Urinary bladder (tissue), 4 donors: ENCODE measurements around the gene IRF2BP2. TPM values are rescaled to one million over a fixed set of nuclear protein-coding genes. Genes with fewer than 3 reads are reported as not detected.

Source experiments
- DNase-seq: peaks from one replicate; pipeline ENCODE4 v3.0.0-alpha.2; 2015; ENCODE audit errors: extremely low spot score
- H3K27ac ChIP-seq: one replicate; pipeline ENCODE4 v1.5.1; 2013; ENCODE audit warnings: low read depth, mild to moderate bottlenecking, moderate library complexity
- H3K36me3 ChIP-seq: one replicate; pipeline ENCODE4 v1.6.1; 2013; ENCODE audit warnings: mild to moderate bottlenecking, moderate library complexity; ENCODE audit not compliant: insufficient read depth
- H3K4me1 ChIP-seq: one replicate; pipeline ENCODE4 v1.6.1; 2013; ENCODE audit warnings: mild to moderate bottlenecking, moderate library complexity; ENCODE audit not compliant: insufficient read depth
- H3K4me3 ChIP-seq: one replicate; pipeline ENCODE4 v1.5.1; 2013; ENCODE audit warnings: low read depth, low read length
- WGBS: extraction: QIAGEN DNeasy Blood & Tissue Kit; methylation state at CpG from one replicate; pipeline ENCODE4 v1.1.7; 2013; 5-methylcytosine and 5-hydroxymethylcytosine counted together
- polyA plus RNA-seq: library from polyadenylated mRNA; stranded (reverse); fragments of 200-250 nt; gene quantifications from one replicate; pipeline ENCODE4 v1.2.3, GENCODE V29; 2013
- total RNA-seq: library from RNA; depleted of rRNA; stranded (reverse); fragments of >200 nt; gene quantifications from one replicate; pipeline ENCODE4 v1.2.3, GENCODE V29; 2014
- donor health status: healthy with polysubstance abuse.
- donor health status: healthy.

Gene IRF2BP2
- total and polyA plus RNA-seq, 2 donors, result 137 TPM

GRCh38 chr1:234627009-234627950, 17.3 kb upstream of the IRF2BP2 start:
- no peak overlapping the region for H3K4me3 ChIP-seq

GRCh38 chr1:234626391-234626790, 16.4 kb upstream of the IRF2BP2 start:
- DNase-seq, result no peak
- Histone ChIP-seq H3K4me1 (peaks cover 7% of the 10 kb centered on the region), H3K36me3 (no peaks in the 10 kb centered on the region), H3K27ac (no peak overlapping the region), H3K4me3 (no peak overlapping the region)
- WGBS, result 98% methylated on average over 6 of the region's 6 CpGs

More at GRCh38 chr1:234627009-234627950, 17.3 kb upstream of the IRF2BP2 start:
- WGBS, result 83% methylated on average over 11 of the region's 11 CpGs
- Histone ChIP-seq H3K4me1 (peaks cover 5% of the 10 kb centered on the region), H3K27ac (no peak overlapping the region), H3K36me3 (no peaks in the 10 kb centered on the region)
- no peak for DNase-seq

GRCh38 chr1:234624724-234625117, 14.7 kb upstream of the IRF2BP2 start:
- Histone ChIP-seq H3K4me1 (peaks cover 7% of the 10 kb centered on the region), H3K27ac (no peak overlapping the region), H3K36me3 (no peaks in the 10 kb centered on the region), H3K4me3 (no peak overlapping the region)
- 42% methylated on average over 3 of the region's 3 CpGs for WGBS
- no peak for DNase-seq

- no peak overlapping the region for H3K4me3 ChIP-seq
- no peak overlapping the region for H3K27ac ChIP-seq
- no peaks in the 10 kb centered on the region for H3K36me3 ChIP-seq
- no peak for DNase-seq
- WGBS, result 33% methylated on average over 7 of the region's 7 CpGs
- H3K4me1 ChIP-seq, result peaks cover 2% of the 10 kb centered on the region
Measured at GRCh38 chr1:234621657-234622335, 11.8 kb upstream of the IRF2BP2 start.

GRCh38 chr1:234621127-234621468, 11.1 kb upstream of the IRF2BP2 start:
- Histone ChIP-seq H3K4me3 (no peak overlapping the region), H3K4me1 (peaks cover 2% of the 10 kb centered on the region), H3K36me3 (no peaks in the 10 kb centered on the region), H3K27ac (no peak overlapping the region)
- no peak for DNase-seq
- WGBS, result 96% methylated on average over 3 of the region's 3 CpGs

- H3K27ac ChIP-seq, result no peak overlapping the region
- H3K36me3 ChIP-seq, result no peaks in the 10 kb centered on the region
- WGBS, result 80% methylated on average over 6 of the region's 6 CpGs
- H3K4me1 ChIP-seq, result peaks cover 2% of the 10 kb centered on the region
- DNase-seq, result no peak
- H3K4me3 ChIP-seq, result no peak overlapping the region
Measured at GRCh38 chr1:234620272-234621126, 10.5 kb upstream of the IRF2BP2 start.

- 68% methylated on average over 6 of the region's 6 CpGs for WGBS
- no peak overlapping the region for H3K4me3 ChIP-seq
- peaks cover 2% of the 10 kb centered on the region for H3K4me1 ChIP-seq
- H3K36me3 ChIP-seq, result no peaks in the 10 kb centered on the region
- H3K27ac ChIP-seq, result no peak overlapping the region
- DNase-seq, result no peak
Measured at GRCh38 chr1:234619794-234620247, 9.8 kb upstream of the IRF2BP2 start.

- H3K4me1 ChIP-seq, result peaks cover 2% of the 10 kb centered on the region
- DNase-seq, result no peak
- H3K36me3 ChIP-seq, result no peaks in the 10 kb centered on the region
- no peak overlapping the region for H3K27ac ChIP-seq
- WGBS, result 55% methylated on average over 3 of the region's 3 CpGs
- H3K4me3 ChIP-seq, result no peak overlapping the region
Measured at GRCh38 chr1:234619071-234619480, 9.1 kb upstream of the IRF2BP2 start.

- no peak overlapping the region for H3K4me3 ChIP-seq
- WGBS, result 71% methylated on average over 5 of the region's 5 CpGs
- no peaks in the 10 kb centered on the region for H3K36me3 ChIP-seq
- H3K27ac ChIP-seq, result no peak overlapping the region
- peaks cover 2% of the 10 kb centered on the region for H3K4me1 ChIP-seq
- DNase-seq, result no peak
Measured at GRCh38 chr1:234618737-234619049, 8.7 kb upstream of the IRF2BP2 start.

- Histone ChIP-seq H3K27ac (no peak overlapping the region), H3K4me1 (peaks cover 2% of the 10 kb centered on the region), H3K4me3 (no peak overlapping the region), H3K36me3 (no peaks in the 10 kb centered on the region)
- no peak for DNase-seq
- 65% methylated on average over 7 of the region's 7 CpGs for WGBS
Measured at GRCh38 chr1:234617986-234618736, 8.2 kb upstream of the IRF2BP2 start.

GRCh38 chr1:234617131-234617985, 7.4 kb upstream of the IRF2BP2 start:
- WGBS, result 85% methylated on average over 14 of the region's 14 CpGs
- no peaks in the 10 kb centered on the region for H3K36me3 ChIP-seq
- H3K4me3 ChIP-seq, result no peak overlapping the region
- no peak for DNase-seq
- no peak overlapping the region for H3K27ac ChIP-seq
- peaks cover 2% of the 10 kb centered on the region for H3K4me1 ChIP-seq

GRCh38 chr1:234616644-234617043, 6.7 kb upstream of the IRF2BP2 start:
- DNase-seq, result no peak
- Histone ChIP-seq H3K27ac (no peak overlapping the region), H3K4me1 (peaks cover 2% of the 10 kb centered on the region), H3K4me3 (no peak overlapping the region), H3K36me3 (no peaks in the 10 kb centered on the region)
- 14% methylated on average over 2 of the region's 2 CpGs for WGBS
